Fibroblast of lung (primary cell): ENCODE results near the gene TRMT44. TPM values are rescaled to one million over a fixed set of nuclear protein-coding genes. Genes with fewer than 3 reads are reported as not detected.

Experiments
- DNase-seq, 2 donors: peaks; one replicate each; pipeline versions ENCODE4 v3.0.0 to v3.0.0-alpha.2; 2010; ENCODE audit warnings: low read depth in 2 of 2
- H2AFZ ChIP-seq: 2 replicates; pipeline ENCODE4 v1.5.1; 2012; ENCODE audit warnings: low read length, control low read depth, inconsistent platforms
- H3K27ac ChIP-seq: 2 replicates; pipeline ENCODE4 v1.5.1; 2011; ENCODE audit warnings: low read length, control low read depth; ENCODE audit not compliant: insufficient read depth
- H3K27me3 ChIP-seq: 2 replicates; pipeline ENCODE4 v1.5.1; 2011; ENCODE audit warnings: mild to moderate bottlenecking, low read length; ENCODE audit not compliant: control insufficient read depth, insufficient read depth
- H3K36me3 ChIP-seq: 2 replicates; pipeline ENCODE4 v1.5.1; 2011; ENCODE audit warnings: low read length; ENCODE audit not compliant: control insufficient read depth, insufficient read depth
- H3K4me1 ChIP-seq: 2 replicates; pipeline ENCODE4 v1.5.1; 2011; ENCODE audit warnings: low read length; ENCODE audit not compliant: control insufficient read depth, insufficient read depth; ENCODE audit errors: extremely low read depth
- H3K4me2 ChIP-seq: 2 replicates; pipeline ENCODE4 v1.5.1; 2011; ENCODE audit warnings: low read length, control low read depth; ENCODE audit not compliant: insufficient read depth; ENCODE audit errors: extremely low read depth
- H3K4me3 ChIP-seq, 4 experiments: fragments of 200-600 bp in 1 of 4; sonication (generic) in 1 of 4; replicated peaks in 1 of 4; 2 replicates each; pipeline ENCODE4 v1.5.1; 2011 to 2016; ENCODE audit warnings: low read length in 4 of 4, low read depth in 3 of 4, mild to moderate bottlenecking in 3 of 4, control low read depth in 2 of 4, inconsistent platforms in 1 of 4, mixed read lengths in 1 of 4; ENCODE audit not compliant: insufficient read depth in 1 of 4; ENCODE audit errors: control extremely low read depth in 1 of 4
- H3K79me2 ChIP-seq: 2 replicates; pipeline ENCODE4 v1.5.1; 2012; ENCODE audit warnings: mild to moderate bottlenecking, low read length, inconsistent platforms; ENCODE audit not compliant: control insufficient read depth, insufficient read depth
- H3K9ac ChIP-seq: 2 replicates; pipeline ENCODE4 v1.5.1; 2011; ENCODE audit warnings: mild to moderate bottlenecking, low read length, control low read depth; ENCODE audit not compliant: insufficient read depth
- H3K9me3 ChIP-seq: 2 replicates; pipeline ENCODE4 v1.5.1; 2012; ENCODE audit warnings: low read depth, low read length; ENCODE audit not compliant: control insufficient read depth, insufficient read depth
- H4K20me1 ChIP-seq: 2 replicates; pipeline ENCODE4 v1.5.1; 2011; ENCODE audit warnings: low read length; ENCODE audit not compliant: control insufficient read depth, insufficient read depth; ENCODE audit errors: extremely low read depth
- CTCF ChIP-seq, 2 donors: IDR thresholded peaks in 1 of 2; conservative IDR thresholded peaks in 1 of 2; 1 replicate in 1 of 2; 2 replicates in 1 of 2; pipeline ENCODE4 v1.5.1; 2011 to 2012; ENCODE audit warnings: low read length in 2 of 2, control low read depth in 1 of 2, inconsistent platforms in 1 of 2, low read depth in 1 of 2, mild to moderate bottlenecking in 1 of 2
- EZH2 ChIP-seq: IDR thresholded peaks from 2 replicates; pipeline ENCODE4 v1.5.1; 2012; ENCODE audit warnings: low read length, control low read depth, mild to moderate bottlenecking; ENCODE audit errors: missing control alignments
- polyA plus RNA-seq, 2 donors: library from polyadenylated mRNA; depleted of rRNA in 1 of 2; stranded (reverse) in 1 of 2; unstranded in 1 of 2; fragments of >200 nt; gene quantifications; 2 replicates each; pipeline ENCODE4 v1.2.1, GENCODE V29; 2011 to 2012; ENCODE audit warnings: missing spikeins in 1 of 2
- total RNA-seq: library from RNA; depleted of rRNA; stranded (reverse); fragments of >200 nt; gene quantifications from 2 replicates; pipeline ENCODE4 v1.2.1, GENCODE V29; 2014

Gene TRMT44
- total and polyA plus RNA-seq, 2 donors (not counting 1 experiment from before 2014, with no cell fraction given): 6.5 to 14.0 TPM

DNA sequence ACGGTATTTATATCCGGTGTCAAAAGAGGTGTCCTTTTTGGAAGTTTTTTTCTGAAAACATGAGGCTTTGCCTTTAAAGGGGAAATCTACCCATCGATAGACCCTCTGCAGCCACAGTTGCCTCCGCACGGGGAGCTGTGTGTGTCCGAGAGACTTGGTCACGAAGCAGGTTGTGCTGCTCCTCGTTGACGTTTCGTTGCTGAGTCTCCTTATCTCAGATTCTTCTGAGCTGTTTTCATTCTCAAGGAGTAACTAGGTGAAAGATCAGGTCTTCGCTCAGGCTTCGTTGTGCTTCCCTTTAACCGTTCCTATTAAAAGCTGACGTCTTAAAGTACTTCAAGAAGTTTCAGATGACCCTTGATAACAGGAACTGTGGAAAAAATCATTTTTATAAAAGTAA is 23.8 kb downstream of the TRMT44 start:
- no peaks in the 10 kb centered on the region for H3K27me3 ChIP-seq
- no peaks in the 10 kb centered on the region for H3K9me3 ChIP-seq
- no peaks in the 10 kb centered on the region for H4K20me1 ChIP-seq
- H3K4me2 ChIP-seq: no peak overlapping the region
- no peak overlapping the region for H3K4me3 ChIP-seq
- no peaks in the 10 kb centered on the region for H3K4me1 ChIP-seq
- H3K27ac ChIP-seq: no peak overlapping the region
- H2AFZ ChIP-seq: no peak overlapping the region
- H3K79me2 ChIP-seq: no peaks in the 10 kb centered on the region
- DNase-seq: no peak
- TF ChIP-seq EZH2: no peak
- TF ChIP-seq CTCF (conservative IDR thresholded peaks at IDR 0.05 in 1 of 2, IDR thresholded peaks at IDR 0.05 in 1 of 2; ENCODE audit: low read depth in 1 of 2, low read length in 2 of 2): no peak
- H3K9ac ChIP-seq: no peak overlapping the region
- H3K36me3 ChIP-seq: peaks cover 6% of the 10 kb centered on the region

GRCh38 chr4:8465615-8466611 is 25.3 kb downstream of the TRMT44 start:
- no peak overlapping the region for H3K4me3 ChIP-seq
- H3K27ac ChIP-seq: no peak overlapping the region
- no peaks in the 10 kb centered on the region for H4K20me1 ChIP-seq
- H3K79me2 ChIP-seq: no peaks in the 10 kb centered on the region
- H3K27me3 ChIP-seq: no peaks in the 10 kb centered on the region
- no peak for DNase-seq
- no peak for TF ChIP-seq EZH2
- H2AFZ ChIP-seq: no peak overlapping the region
- H3K9ac ChIP-seq: no peak overlapping the region
- H3K36me3 ChIP-seq: peaks cover 6% of the 10 kb centered on the region
- H3K4me2 ChIP-seq: no peak overlapping the region
- no peaks in the 10 kb centered on the region for H3K9me3 ChIP-seq
- no peaks in the 10 kb centered on the region for H3K4me1 ChIP-seq

DNA sequence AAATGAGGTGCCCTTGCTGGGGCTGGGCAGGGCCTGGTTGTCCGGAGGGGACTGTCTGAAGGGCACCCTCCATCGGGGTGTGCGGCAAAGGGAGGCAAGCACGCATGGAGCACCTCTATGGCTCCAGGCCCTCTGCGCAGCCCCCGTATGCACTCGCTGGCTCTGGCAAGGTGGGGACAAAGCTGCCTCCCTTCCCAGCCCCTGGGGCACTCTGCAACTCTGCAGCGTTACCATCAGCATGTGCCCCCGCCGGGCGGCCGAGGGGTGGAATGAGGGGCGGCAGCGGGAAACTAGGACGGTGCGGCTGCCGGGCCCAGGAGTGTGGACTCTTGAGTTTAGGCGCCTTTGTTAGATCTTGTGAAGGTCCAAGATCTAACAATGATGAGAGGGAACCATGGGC is 26.4 kb downstream of the TRMT44 start:
- Histone ChIP-seq H3K4me2 (no peak overlapping the region), H3K36me3 (peaks cover 6% of the 10 kb centered on the region), H2AFZ (no peak overlapping the region), H3K4me1 (peaks cover 4% of the 10 kb centered on the region), H3K27ac (no peak overlapping the region), H4K20me1 (no peaks in the 10 kb centered on the region), H3K4me3 (no peak overlapping the region), H3K79me2 (no peaks in the 10 kb centered on the region), H3K9me3 (no peaks in the 10 kb centered on the region), H3K27me3 (no peaks in the 10 kb centered on the region), H3K9ac (no peak overlapping the region)
- no peak for TF ChIP-seq EZH2
- no peak for TF ChIP-seq CTCF (conservative IDR thresholded peaks at IDR 0.05 in 1 of 2, IDR thresholded peaks at IDR 0.05 in 1 of 2; ENCODE audit: low read depth in 1 of 2, low read length in 2 of 2)
- DNase-seq: no peak
